H9 (cell line): ENCODE data around the gene SLC9B1. TPM values are rescaled to one million over a fixed set of nuclear protein-coding genes. Genes with fewer than 3 reads are reported as not detected.

Experiments used
- DNase-seq: peaks from one replicate; pipeline ENCODE4 v3.0.0-alpha.2; 2017
- H2AFZ ChIP-seq: one replicate; pipeline ENCODE4 v1.6.1; 2013; ENCODE audit warnings: mild to moderate bottlenecking, low read length, control low read depth, moderate library complexity
- H2AK5ac ChIP-seq: 2 replicates; pipeline ENCODE4 v1.6.1; 2013; ENCODE audit warnings: low read length, control low read depth, mixed read lengths; ENCODE audit not compliant: insufficient read length
- H2BK120ac ChIP-seq: one replicate; pipeline ENCODE4 v1.6.1; 2013; ENCODE audit warnings: low read depth, mild to moderate bottlenecking, low read length, control low read depth, inconsistent platforms; ENCODE audit not compliant: poor library complexity, severe bottlenecking
- H2BK12ac ChIP-seq: 2 replicates; pipeline ENCODE4 v1.6.1; 2013; ENCODE audit warnings: low read length, control low read depth, mixed read lengths, low read depth; ENCODE audit not compliant: insufficient read length
- H2BK15ac ChIP-seq: 2 replicates; pipeline ENCODE4 v1.6.1; 2013; ENCODE audit warnings: low read depth, low read length, control low read depth
- H2BK20ac ChIP-seq: one replicate; pipeline ENCODE4 v1.6.1; 2013; ENCODE audit warnings: low read depth, mild to moderate bottlenecking, low read length, control low read depth, inconsistent platforms; ENCODE audit not compliant: poor library complexity, severe bottlenecking
- H2BK5ac ChIP-seq: 2 replicates; pipeline ENCODE4 v1.6.1; 2013; ENCODE audit warnings: low read length, control low read depth, mixed read lengths; ENCODE audit not compliant: insufficient read length
- H3K14ac ChIP-seq: 2 replicates; pipeline ENCODE4 v1.6.1; 2013; ENCODE audit warnings: low read length, control low read depth; ENCODE audit not compliant: insufficient read depth
- H3K18ac ChIP-seq: 2 replicates; pipeline ENCODE4 v1.6.1; 2013; ENCODE audit warnings: low read depth, mild to moderate bottlenecking, mixed read lengths, low read length, control low read depth; ENCODE audit not compliant: insufficient read length
- H3K23ac ChIP-seq: 2 replicates; pipeline ENCODE4 v1.6.1; 2013; ENCODE audit warnings: low read length, control low read depth, mixed read lengths, low read depth; ENCODE audit not compliant: insufficient read length
- H3K23me2 ChIP-seq: 2 replicates; pipeline ENCODE4 v1.6.1; 2013; ENCODE audit warnings: low read depth, mild to moderate bottlenecking, mixed read lengths, low read length, control low read depth; ENCODE audit not compliant: insufficient read length, poor library complexity, severe bottlenecking
- H3K27ac ChIP-seq: 2 replicates; pipeline ENCODE4 v1.5.1; 2013; ENCODE audit warnings: low read length, control low read depth, mixed read lengths, low read depth; ENCODE audit not compliant: insufficient read length
- H3K27me3 ChIP-seq: 2 replicates; pipeline ENCODE4 v1.6.1; 2013; ENCODE audit warnings: low read length, control low read depth, inconsistent platforms; ENCODE audit not compliant: insufficient read depth
- H3K4ac ChIP-seq: 2 replicates; pipeline ENCODE4 v1.6.1; 2013; ENCODE audit warnings: low read depth, mild to moderate bottlenecking, control low read depth, inconsistent platforms, low read length, moderate library complexity
- H3K4me1 ChIP-seq: 2 replicates; pipeline ENCODE4 v1.6.1; 2013; ENCODE audit warnings: low read length, control low read depth, inconsistent platforms; ENCODE audit not compliant: insufficient read depth
- H3K4me2 ChIP-seq: 2 replicates; pipeline ENCODE4 v1.6.1; 2013; ENCODE audit warnings: low read length, control low read depth, mixed read lengths; ENCODE audit not compliant: insufficient read length, insufficient read depth
- H3K56ac ChIP-seq: 2 replicates; pipeline ENCODE4 v1.6.1; 2013; ENCODE audit warnings: low read depth, mild to moderate bottlenecking, mixed read lengths, low read length, control low read depth; ENCODE audit not compliant: insufficient read length
- H3K79me1 ChIP-seq: 2 replicates; pipeline ENCODE4 v1.6.1; 2013; ENCODE audit warnings: low read depth, mild to moderate bottlenecking, moderate library complexity, low read length, control low read depth, inconsistent platforms; ENCODE audit not compliant: insufficient read depth, poor library complexity, severe bottlenecking
- H3K79me2 ChIP-seq: 2 replicates; pipeline ENCODE4 v1.6.1; 2013; ENCODE audit warnings: low read length, control low read depth, inconsistent platforms; ENCODE audit not compliant: insufficient read depth
- H3K9ac ChIP-seq: 2 replicates; pipeline ENCODE4 v1.6.1; 2013; ENCODE audit warnings: low read length, control low read depth, mixed read lengths; ENCODE audit not compliant: insufficient read length; ENCODE audit errors: extremely low read depth
- H3K9me3 ChIP-seq: one replicate; pipeline ENCODE4 v1.6.1; 2013; ENCODE audit warnings: low read depth, low read length, inconsistent platforms; ENCODE audit not compliant: control insufficient read depth
- H3T11ph ChIP-seq: one replicate; pipeline ENCODE4 v1.6.1; 2013; ENCODE audit warnings: mild to moderate bottlenecking, low read length, control low read depth, inconsistent platforms
- H4K20me1 ChIP-seq: one replicate; pipeline ENCODE4 v1.6.1; 2013; ENCODE audit not compliant: control insufficient read depth, insufficient read length, insufficient read depth
- H4K5ac ChIP-seq: 2 replicates; pipeline ENCODE4 v1.6.1; 2013; ENCODE audit warnings: low read depth, mild to moderate bottlenecking, mixed read lengths, low read length, control low read depth; ENCODE audit not compliant: insufficient read length
- H4K8ac ChIP-seq: replicated peaks from 2 replicates; pipeline ENCODE4 v1.6.1; 2013; ENCODE audit warnings: low read length, control low read depth, mixed read lengths, low read depth; ENCODE audit not compliant: insufficient read length
- H4K91ac ChIP-seq: 2 replicates; pipeline ENCODE4 v1.6.1; 2013; ENCODE audit warnings: low read depth, mild to moderate bottlenecking, moderate library complexity, mixed read lengths, low read length, control low read depth; ENCODE audit not compliant: insufficient read length
- H3K27ac Mint-ChIP-seq, 3 experiments: 2 replicates in 2 of 3; 3 replicates in 1 of 3; pipeline ENCODE4 v1.8.0; 2020 to 2021; ENCODE audit warnings: mixed read lengths in 3 of 3, mild to moderate bottlenecking in 1 of 3, moderate library complexity in 1 of 3
- H3K27me3 Mint-ChIP-seq: 2 replicates; pipeline ENCODE4 v1.8.0; 2021; ENCODE audit warnings: low read depth, mild to moderate bottlenecking, moderate library complexity, mixed read lengths
- H3K36me3 Mint-ChIP-seq, 3 experiments: 2 replicates in 2 of 3; 3 replicates in 1 of 3; pipeline ENCODE4 v1.8.0; 2020 to 2021; ENCODE audit warnings: low read depth in 3 of 3, mixed read lengths in 3 of 3; ENCODE audit not compliant: insufficient read depth in 1 of 3
- H3K4me1 Mint-ChIP-seq, 2 experiments: 2 replicates each; pipeline ENCODE4 v1.8.0; 2020; ENCODE audit warnings: mixed read lengths in 2 of 2
- H3K4me3 Mint-ChIP-seq, 2 experiments: 2 replicates in 1 of 2; 3 replicates in 1 of 2; pipeline ENCODE4 v1.8.0; 2020 to 2021; ENCODE audit warnings: mild to moderate bottlenecking in 2 of 2, mixed read lengths in 2 of 2, moderate library complexity in 1 of 2
- H3K9me3 Mint-ChIP-seq, 2 experiments: 2 replicates in 1 of 2; 3 replicates in 1 of 2; pipeline ENCODE4 v1.8.0; 2020; ENCODE audit warnings: mild to moderate bottlenecking in 2 of 2, mixed read lengths in 2 of 2, moderate library complexity in 1 of 2
- WGBS: extraction: QIAGEN DNeasy Blood & Tissue Kit; methylation state at CpG from one replicate; pipeline ENCODE4 v1.1.7; 2013; ENCODE audit warnings: missing lambda C conversion rate, low lambda C conversion rate, mixed read lengths; ENCODE audit not compliant: insufficient read length; ENCODE audit errors: extremely low coverage; 5-methylcytosine and 5-hydroxymethylcytosine counted together
- total RNA-seq: library from RNA; stranded (reverse); gene quantifications from 2 replicates; pipeline ENCODE4 v1.2.1, GENCODE V29; 2021
- TF ChIP-seq, protein P1 (sequence below): fragments of 200-600 bp; sonication (generic); conservative IDR thresholded peaks from 3 replicates; pipeline ENCODE4 v1.8.0; 2021; ENCODE audit warnings: antibody characterized with exemption, mild to moderate bottlenecking

Gene SLC9B1
- total RNA-seq, 1 experiment from 2014 or later, result 0.59 TPM

DNA sequence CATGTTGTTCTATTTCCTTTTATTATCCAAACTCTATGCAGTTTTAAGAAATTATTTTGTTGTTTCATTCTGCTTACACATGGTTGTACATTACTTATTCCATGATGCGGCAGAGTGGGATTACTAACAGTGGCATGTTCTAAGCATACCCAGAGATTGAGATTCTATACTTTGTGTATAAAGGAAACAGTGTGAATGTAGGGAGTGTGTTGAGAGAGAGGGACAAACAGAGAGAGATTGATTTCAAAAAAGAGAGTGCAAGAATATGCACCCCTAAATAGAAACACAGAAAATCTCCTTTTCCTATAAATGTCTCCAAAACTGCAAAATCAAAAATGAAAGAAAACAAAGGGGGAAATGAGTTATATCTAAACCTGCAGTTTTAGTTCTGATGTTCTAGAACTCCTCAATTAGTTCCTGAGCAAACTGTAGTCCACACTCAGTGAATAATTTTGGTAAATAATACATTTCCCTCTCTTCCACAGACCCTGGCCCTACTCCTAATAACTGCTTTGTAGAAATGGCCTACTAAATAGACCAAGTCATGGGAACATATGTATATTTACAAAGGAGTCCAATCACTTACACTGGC lies 31.0 kb downstream of the SLC9B1 start:
- Histone ChIP-seq H3K4ac (no peak overlapping the region), H3T11ph (no peak overlapping the region), H2BK15ac (no peak overlapping the region), H2BK20ac (no peak overlapping the region), H2BK12ac (no peak overlapping the region), H3K4me2 (no peak overlapping the region), H3K4me1 (no peaks in the 10 kb centered on the region), H3K27ac (no peak overlapping the region), H4K5ac (no peak overlapping the region), H3K18ac (no peak overlapping the region), H3K27me3 (no peaks in the 10 kb centered on the region), H3K9ac (no peak overlapping the region), H3K9me3 (peaks cover under 1% of the 10 kb centered on the region), H4K20me1 (no peaks in the 10 kb centered on the region), H4K8ac (no peak overlapping the region), H2AFZ (no peak overlapping the region), H3K14ac (no peak overlapping the region), H4K91ac (no peak overlapping the region), H2BK120ac (no peak overlapping the region), H2AK5ac (no peak overlapping the region), H3K23me2 (no peaks in the 10 kb centered on the region), H2BK5ac (no peak overlapping the region), H3K23ac (no peak overlapping the region), H3K79me2 (no peaks in the 10 kb centered on the region), H3K56ac (no peak overlapping the region), H3K79me1 (no peaks in the 10 kb centered on the region)
- WGBS, result no CpG with 5 or more reads among the region's 1 CpG
- Mint-ChIP-seq H3K36me3 (peaks cover 1 to 10% (median 3%) of the 10 kb centered on the region in 3 experiments; a peak in 3 of 7 replicates), H3K27me3 (no peaks in the 10 kb centered on the region), H3K4me1 (no peaks in the 10 kb centered on the region), H3K4me3 (no peak overlapping the region), H3K27ac (no peak overlapping the region), H3K9me3 (peaks cover 8 to 10% of the 10 kb centered on the region in 2 experiments; a peak in 3 of 5 replicates)
- TF ChIP-seq, protein P1, sequence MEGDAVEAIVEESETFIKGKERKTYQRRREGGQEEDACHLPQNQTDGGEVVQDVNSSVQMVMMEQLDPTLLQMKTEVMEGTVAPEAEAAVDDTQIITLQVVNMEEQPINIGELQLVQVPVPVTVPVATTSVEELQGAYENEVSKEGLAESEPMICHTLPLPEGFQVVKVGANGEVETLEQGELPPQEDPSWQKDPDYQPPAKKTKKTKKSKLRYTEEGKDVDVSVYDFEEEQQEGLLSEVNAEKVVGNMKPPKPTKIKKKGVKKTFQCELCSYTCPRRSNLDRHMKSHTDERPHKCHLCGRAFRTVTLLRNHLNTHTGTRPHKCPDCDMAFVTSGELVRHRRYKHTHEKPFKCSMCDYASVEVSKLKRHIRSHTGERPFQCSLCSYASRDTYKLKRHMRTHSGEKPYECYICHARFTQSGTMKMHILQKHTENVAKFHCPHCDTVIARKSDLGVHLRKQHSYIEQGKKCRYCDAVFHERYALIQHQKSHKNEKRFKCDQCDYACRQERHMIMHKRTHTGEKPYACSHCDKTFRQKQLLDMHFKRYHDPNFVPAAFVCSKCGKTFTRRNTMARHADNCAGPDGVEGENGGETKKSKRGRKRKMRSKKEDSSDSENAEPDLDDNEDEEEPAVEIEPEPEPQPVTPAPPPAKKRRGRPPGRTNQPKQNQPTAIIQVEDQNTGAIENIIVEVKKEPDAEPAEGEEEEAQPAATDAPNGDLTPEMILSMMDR, result no peak
- no peak for DNase-seq
